NT2/D1 (cell line): ENCODE results near the gene ASB9.

Source experiments
- SUZ12 ChIP-seq: IDR thresholded peaks from 2 replicates; pipeline ENCODE4 v1.6.1; 2011; ENCODE audit not compliant: insufficient read length, insufficient read depth; ENCODE audit errors: extremely low read depth
- YY1 ChIP-seq: IDR thresholded peaks from 2 replicates; pipeline ENCODE4 v1.6.1; 2011; ENCODE audit not compliant: insufficient read length, insufficient read depth
- ZNF274 ChIP-seq: IDR thresholded peaks from 2 replicates; pipeline ENCODE4 v1.6.1; 2011; ENCODE audit warnings: mild to moderate bottlenecking, low read depth, low read length

DNA sequence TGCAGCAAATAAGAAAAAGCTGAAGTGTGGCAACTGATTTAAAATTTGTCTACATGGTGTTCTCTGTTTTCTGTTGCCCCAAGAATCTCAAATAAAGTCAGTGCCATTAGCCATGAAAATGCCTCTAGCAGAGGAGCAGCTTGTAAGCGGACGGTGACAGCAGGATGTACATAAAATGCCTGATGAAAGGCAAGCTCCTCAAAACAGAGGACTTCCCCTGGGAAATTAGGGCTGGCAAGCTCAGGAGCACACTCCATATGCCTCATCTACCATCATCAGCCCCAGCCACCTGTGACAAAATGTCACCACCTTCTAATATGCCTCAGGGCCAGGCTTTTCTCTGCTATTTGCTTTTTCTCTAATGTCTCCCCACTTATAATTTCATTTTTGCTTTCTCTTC is 54.5 kb downstream of the ASB9 start:
- TF ChIP-seq ZNF274 (no peak), YY1 (no peak), SUZ12 (no peak)
